ENCODE measurements around the gene ALOX12B. TPM values are rescaled to one million over a fixed set of nuclear protein-coding genes. Genes with fewer than 3 reads are reported as not detected.

The ALOX12B gene
- total and polyA plus RNA-seq, 2 donors (not counting 3 experiments of a cell fraction or from before 2014, with no cell fraction given): not detected

DNA sequence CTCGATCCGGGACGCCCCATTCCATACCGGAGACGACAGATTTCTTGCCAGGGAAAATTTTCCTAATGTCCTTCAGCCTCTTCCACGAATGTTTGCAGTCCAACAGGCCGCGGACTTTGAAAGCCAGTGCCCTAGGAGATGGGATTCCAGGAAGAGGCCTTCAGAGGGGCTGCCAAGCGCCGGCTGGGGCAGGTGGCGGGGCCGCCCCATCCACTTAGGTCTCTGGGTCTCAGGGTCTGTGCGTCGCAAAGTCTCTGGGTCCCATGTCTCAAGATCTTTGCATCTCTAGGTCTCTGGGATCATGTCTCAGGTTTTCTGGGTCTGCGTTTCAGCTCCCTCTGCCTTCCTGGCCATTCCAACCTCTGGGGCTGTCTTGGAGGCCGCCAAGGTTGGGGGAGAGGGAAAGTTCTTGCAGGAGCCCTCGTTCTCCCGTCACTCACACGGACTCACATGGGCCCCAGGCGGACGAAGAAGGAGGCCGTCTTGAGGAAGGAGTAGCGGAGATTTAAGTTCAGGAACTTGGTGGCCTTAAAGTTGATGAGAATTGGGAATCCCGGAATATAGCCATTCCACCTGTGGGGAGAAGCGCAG, 7.2 kb downstream of the ALOX12B start:
- intact Hi-C loops (cut with micrococcal nuclease): loop anchor here (1.0 to 2.0 kb wide), 3 partner anchors 20 to 78 kb away; partner anchors contain the start of gene ALOXE3
- H3K4me3 ChIP-seq (replicated peaks in 1 of 3; ENCODE audit: insufficient read depth in 1 of 3, low read depth in 1 of 3, low read length in 3 of 3): no peak overlapping the region
- peak; percentile 2 for TF ChIP-seq EZH2 (IDR thresholded peaks at IDR 0.05; ENCODE audit: borderline replicate concordance, low read depth, low read length, severe bottlenecking)
- no peak for TF ChIP-seq POLR2AphosphoS5 (IDR thresholded peaks at IDR 0.05; ENCODE audit: insufficient read depth, low read depth, low read length)
- no peaks in the 10 kb centered on the region for H3K36me3 ChIP-seq (ENCODE audit: control insufficient read depth in 2 of 2, extremely low read depth in 1 of 2, insufficient read depth in 2 of 2, low read length in 2 of 2)
- H3K79me2 ChIP-seq (ENCODE audit: control insufficient read depth, insufficient read depth, low read length): no peaks in the 10 kb centered on the region
- no peak overlapping the region for H3K27ac ChIP-seq (ENCODE audit: insufficient read depth, low read depth, low read length)
- no peak overlapping the region for H3K4me2 ChIP-seq (ENCODE audit: insufficient read depth, low read length)
- dilution Hi-C loops (cut with MboI; ENCODE audit: extremely low pct_ligation_motif_present, low sequenced_read_pairs): no loop called here
- no TSS peak for BruUV-seq (replicated peaks)
- CTCF ChIA-PET: interaction anchor here (0.6 to 3.0 kb wide), 7 partner anchors 13 to 220 kb away, joined by 3 to 31 read pairs (median 8); no protein-coding TSS in a partner anchor
- POLR2A ChIA-PET: no interaction called here
- H3K9me3 ChIP-seq (replicated peaks; ENCODE audit: control insufficient read depth, insufficient read depth, low read length): no peaks in the 10 kb centered on the region
- no peaks in the 10 kb centered on the region for H4K20me1 ChIP-seq (replicated peaks; ENCODE audit: control insufficient read depth, extremely low read depth, insufficient read depth, low read length)
- no peak overlapping the region for H3K9ac ChIP-seq (replicated peaks; ENCODE audit: extremely low read depth, insufficient read depth, low read length)
- DNase-seq (ENCODE audit: low read depth, low spot score) (no peak), FAIRE-seq (no peak)
- H2AFZ ChIP-seq (ENCODE audit: low read depth, low read length): peak overlapping the region; percentile 29
- no peaks in the 10 kb centered on the region for H3K9me1 ChIP-seq (replicated peaks; ENCODE audit: control insufficient read depth, extremely low read depth, insufficient read depth, low read length)
- peaks cover 6% of the 10 kb centered on the region for H3K4me1 ChIP-seq (ENCODE audit: control insufficient read depth, extremely low read depth, insufficient read depth, low read length)
- H3K27me3 ChIP-seq (ENCODE audit: control insufficient read depth in 2 of 2, insufficient read depth in 2 of 2, low read length in 2 of 2): peaks cover 12 to 18% of the 10 kb centered on the region in 2 experiments

DNA sequence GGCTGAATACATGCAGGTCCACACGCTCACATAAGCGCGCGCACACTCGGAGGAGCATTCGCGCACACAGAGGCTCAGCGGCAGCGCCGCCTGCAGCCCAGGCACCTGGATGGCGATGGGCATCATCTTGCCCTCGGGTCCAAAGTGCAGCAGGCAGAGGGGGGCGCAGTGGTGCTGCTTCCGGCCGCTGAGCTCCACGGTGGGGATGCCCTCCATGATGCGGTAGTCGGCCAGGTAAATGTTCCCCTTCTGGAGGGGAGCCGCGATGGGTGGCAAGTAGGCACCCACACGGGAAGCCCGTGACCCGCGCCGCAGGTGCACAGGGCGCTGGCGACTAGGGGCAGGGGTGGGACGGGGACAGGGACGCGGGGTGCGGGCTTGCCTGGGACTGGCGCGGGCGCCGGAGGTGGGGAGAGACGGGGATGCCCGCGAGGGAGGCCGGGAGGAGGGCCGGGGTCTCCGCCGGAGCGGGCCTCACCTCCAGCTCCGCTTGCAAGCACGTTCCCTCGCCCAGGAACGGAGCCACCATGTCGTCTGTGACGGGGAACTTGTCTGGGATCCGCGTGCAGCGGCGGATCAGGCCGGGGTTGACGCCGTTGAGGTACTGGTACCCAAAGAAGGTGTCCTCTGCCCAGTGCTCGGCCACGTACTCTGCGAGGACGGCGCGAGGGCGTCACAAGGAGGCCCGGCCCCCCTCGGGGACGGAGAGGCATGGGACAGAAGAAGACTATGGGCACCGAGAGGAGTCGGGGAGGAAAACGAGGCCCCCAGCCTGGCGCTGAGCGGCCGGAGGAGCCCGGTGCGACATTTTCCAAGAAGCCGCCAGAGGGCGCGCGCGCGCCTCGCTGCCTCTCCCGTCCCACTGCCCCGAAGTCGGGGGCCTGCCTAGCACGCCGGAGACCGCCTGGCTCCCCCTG, 8.0 kb downstream of the ALOX12B start:
- Histone ChIP-seq H3K27ac (ENCODE audit: insufficient read depth, low read depth, low read length) (no peak overlapping the region), H4K20me1 (replicated peaks; ENCODE audit: control insufficient read depth, extremely low read depth, insufficient read depth, low read length) (no peaks in the 10 kb centered on the region), H3K4me2 (ENCODE audit: insufficient read depth, low read length) (peak overlapping the region; percentile 92), H3K36me3 (ENCODE audit: control insufficient read depth in 2 of 2, extremely low read depth in 1 of 2, insufficient read depth in 2 of 2, low read length in 2 of 2) (no peaks in the 10 kb centered on the region), H3K9me3 (replicated peaks; ENCODE audit: control insufficient read depth, insufficient read depth, low read length) (no peaks in the 10 kb centered on the region), H3K9me1 (replicated peaks; ENCODE audit: control insufficient read depth, extremely low read depth, insufficient read depth, low read length) (no peaks in the 10 kb centered on the region), H3K27me3 (ENCODE audit: control insufficient read depth in 2 of 2, insufficient read depth in 2 of 2, low read length in 2 of 2) (peaks cover 17 to 23% of the 10 kb centered on the region in 2 experiments), H2AFZ (ENCODE audit: low read depth, low read length) (peak overlapping the region; percentile 96), H3K9ac (replicated peaks; ENCODE audit: extremely low read depth, insufficient read depth, low read length) (no peak overlapping the region), H3K4me3 (replicated peaks in 1 of 3; ENCODE audit: insufficient read depth in 1 of 3, low read depth in 1 of 3, low read length in 3 of 3) (peak overlapping the region in 2 of 3 experiments; percentile 20 to 32), H3K4me1 (ENCODE audit: control insufficient read depth, extremely low read depth, insufficient read depth, low read length) (peaks cover 6% of the 10 kb centered on the region), H3K79me2 (ENCODE audit: control insufficient read depth, insufficient read depth, low read length) (no peaks in the 10 kb centered on the region)
- intact Hi-C loops (cut with micrococcal nuclease) (loop anchor here (1.0 to 2.0 kb wide), 3 partner anchors 19 to 79 kb away; partner anchors contain the start of gene ALOXE3), dilution Hi-C loops (cut with MboI; ENCODE audit: extremely low pct_ligation_motif_present, low sequenced_read_pairs) (no loop called here)
- TF ChIP-seq GATA2 (IDR thresholded peaks at IDR 0.05; ENCODE audit: insufficient read depth, insufficient read length, low read depth, low read length) (no peak), JUN (IDR thresholded peaks at IDR 0.05; ENCODE audit: borderline replicate concordance, insufficient read depth, insufficient read length, low read depth) (no peak), POLR2AphosphoS5 (IDR thresholded peaks at IDR 0.05; ENCODE audit: insufficient read depth, low read depth, low read length) (no peak), MYC (IDR thresholded peaks at IDR 0.05; ENCODE audit: low read depth, low read length) (no peak), POLR2A (IDR thresholded peaks at IDR 0.05; ENCODE audit: low read depth, low read length) (no peak), FOS (IDR thresholded peaks at IDR 0.05; ENCODE audit: borderline replicate concordance, insufficient read depth, low read length) (no peak), EZH2 (IDR thresholded peaks at IDR 0.05; ENCODE audit: borderline replicate concordance, low read depth, low read length, severe bottlenecking) (peak; percentile 72)
- TF ChIP-seq, protein P1, sequence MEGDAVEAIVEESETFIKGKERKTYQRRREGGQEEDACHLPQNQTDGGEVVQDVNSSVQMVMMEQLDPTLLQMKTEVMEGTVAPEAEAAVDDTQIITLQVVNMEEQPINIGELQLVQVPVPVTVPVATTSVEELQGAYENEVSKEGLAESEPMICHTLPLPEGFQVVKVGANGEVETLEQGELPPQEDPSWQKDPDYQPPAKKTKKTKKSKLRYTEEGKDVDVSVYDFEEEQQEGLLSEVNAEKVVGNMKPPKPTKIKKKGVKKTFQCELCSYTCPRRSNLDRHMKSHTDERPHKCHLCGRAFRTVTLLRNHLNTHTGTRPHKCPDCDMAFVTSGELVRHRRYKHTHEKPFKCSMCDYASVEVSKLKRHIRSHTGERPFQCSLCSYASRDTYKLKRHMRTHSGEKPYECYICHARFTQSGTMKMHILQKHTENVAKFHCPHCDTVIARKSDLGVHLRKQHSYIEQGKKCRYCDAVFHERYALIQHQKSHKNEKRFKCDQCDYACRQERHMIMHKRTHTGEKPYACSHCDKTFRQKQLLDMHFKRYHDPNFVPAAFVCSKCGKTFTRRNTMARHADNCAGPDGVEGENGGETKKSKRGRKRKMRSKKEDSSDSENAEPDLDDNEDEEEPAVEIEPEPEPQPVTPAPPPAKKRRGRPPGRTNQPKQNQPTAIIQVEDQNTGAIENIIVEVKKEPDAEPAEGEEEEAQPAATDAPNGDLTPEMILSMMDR (IDR thresholded peaks at IDR 0.05; ENCODE audit: extremely low read depth in 1 of 2, insufficient read depth in 1 of 2, low read depth in 1 of 2, low read length in 2 of 2): peak; percentile 83 to 91
- TF ChIP-seq, protein P2, sequence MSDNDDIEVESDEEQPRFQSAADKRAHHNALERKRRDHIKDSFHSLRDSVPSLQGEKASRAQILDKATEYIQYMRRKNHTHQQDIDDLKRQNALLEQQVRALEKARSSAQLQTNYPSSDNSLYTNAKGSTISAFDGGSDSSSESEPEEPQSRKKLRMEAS (IDR thresholded peaks at IDR 0.05; ENCODE audit: insufficient read depth, insufficient read length): no peak
- CTCF ChIA-PET: interaction anchor here (0.7 to 3.0 kb wide), 13 partner anchors 8 to 40 kb away, joined by 3 to 31 read pairs (median 4); partner anchors contain the start of gene ALOX12B
- FAIRE-seq (peak; percentile 82), DNase-seq (ENCODE audit: low read depth, low spot score) (peak; percentile 46)
- POLR2A ChIA-PET: no interaction called here
- BruUV-seq (replicated peaks): no TSS peak
